C4-2B (cell line): ENCODE data around the gene MAP1S.

Source experiments
- H3K27ac ChIP-seq: fragments of 450-650 bp; 2 replicates; pipeline ENCODE4 v1.5.1; 2017
- CTCF ChIP-seq: fragments of 450-650 bp; conservative IDR thresholded peaks from 2 replicates; pipeline ENCODE4 v1.5.1; 2017; ENCODE audit warnings: mild to moderate bottlenecking
- ZFX ChIP-seq: fragments of 450-650 bp; IDR thresholded peaks from 2 replicates; pipeline ENCODE4 v1.6.1; 2017

MAP1S gene

GRCh38 chr19:17679526-17680229, 39.6 kb upstream of the MAP1S start:
- no peak for TF ChIP-seq ZFX
- TF ChIP-seq CTCF = no peak
- H3K27ac ChIP-seq = no peak overlapping the region

- H3K27ac ChIP-seq = no peak overlapping the region
- TF ChIP-seq CTCF (no peak), ZFX (no peak)
Observed at GRCh38 chr19:17680230-17680722, 39.0 kb upstream of the MAP1S start.

- TF ChIP-seq CTCF (no peak), ZFX (no peak)
- no peak overlapping the region for H3K27ac ChIP-seq
Observed at GRCh38 chr19:17681505-17682125, 37.7 kb upstream of the MAP1S start.

GRCh38 chr19:17682273-17682672, 37.0 kb upstream of the MAP1S start:
- no peak overlapping the region for H3K27ac ChIP-seq
- TF ChIP-seq ZFX = no peak
- no peak for TF ChIP-seq CTCF

GRCh38 chr19:17683078-17683477, 36.2 kb upstream of the MAP1S start:
- no peak for TF ChIP-seq ZFX
- no peak for TF ChIP-seq CTCF
- H3K27ac ChIP-seq = no peak overlapping the region

GRCh38 chr19:17684256-17684655, 35.0 kb upstream of the MAP1S start:
- H3K27ac ChIP-seq = no peak overlapping the region
- TF ChIP-seq ZFX = no peak
- no peak for TF ChIP-seq CTCF

- TF ChIP-seq ZFX (no peak), CTCF (no peak)
- no peak overlapping the region for H3K27ac ChIP-seq
Observed at GRCh38 chr19:17685451-17686022, 33.7 kb upstream of the MAP1S start.
